Uterus (tissue), 2 donors: ENCODE results near the gene TSTD2.

Experiments
- POLR2A ChIP-seq, 2 donors: fragments of 450-650 bp; IDR thresholded peaks; one replicate each; pipeline ENCODE4 v1.6.1; 2016; ENCODE audit warnings: antibody characterized with exemption in 2 of 2, mild to moderate bottlenecking in 1 of 2, moderate library complexity in 1 of 2
- TF ChIP-seq, protein P1 (sequence below), 4 experiments: fragments of 200-600 bp in 2 of 4; fragments of 450-650 bp in 2 of 4; sonication (generic) in 2 of 4; IDR thresholded peaks; one replicate each; pipeline ENCODE4 v1.5.1; 2016 to 2019; ENCODE audit warnings: antibody characterized with exemption in 4 of 4, mild to moderate bottlenecking in 2 of 4, moderate library complexity in 1 of 4

DNA sequence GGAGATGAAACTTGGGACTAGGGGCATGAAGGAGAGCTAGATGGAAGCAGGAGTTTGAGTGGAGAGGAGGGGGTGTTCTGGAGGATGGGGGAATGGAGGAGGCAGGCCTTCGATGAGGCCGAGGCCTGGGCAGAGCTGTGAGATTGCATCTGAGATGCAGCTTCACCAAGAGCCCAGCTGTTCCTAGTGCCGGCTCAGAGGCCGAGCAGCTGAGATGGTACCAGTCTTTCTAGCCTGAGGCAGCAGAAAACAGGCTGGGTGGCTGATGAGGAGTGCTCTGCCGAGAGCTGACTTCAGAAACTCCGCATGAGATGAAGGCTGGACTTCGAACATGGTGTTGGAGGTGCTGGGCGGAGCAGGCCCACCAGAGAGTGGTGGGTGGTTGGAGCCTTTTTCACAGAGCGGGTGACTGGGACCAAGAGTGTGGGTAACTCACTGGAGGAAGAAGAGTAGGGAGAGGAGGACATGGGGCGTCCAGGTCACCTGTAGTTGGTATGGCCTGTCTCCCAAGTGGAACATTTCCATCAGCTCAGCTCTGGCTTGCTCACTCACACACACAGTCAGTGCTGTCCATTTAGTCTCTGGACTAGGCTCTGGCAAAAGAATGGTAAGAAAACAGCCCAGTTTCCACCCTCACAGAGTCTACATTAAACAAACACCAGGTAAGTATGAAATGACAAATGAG is 77.0 kb downstream of the TSTD2 start:
- TF ChIP-seq, protein P1, sequence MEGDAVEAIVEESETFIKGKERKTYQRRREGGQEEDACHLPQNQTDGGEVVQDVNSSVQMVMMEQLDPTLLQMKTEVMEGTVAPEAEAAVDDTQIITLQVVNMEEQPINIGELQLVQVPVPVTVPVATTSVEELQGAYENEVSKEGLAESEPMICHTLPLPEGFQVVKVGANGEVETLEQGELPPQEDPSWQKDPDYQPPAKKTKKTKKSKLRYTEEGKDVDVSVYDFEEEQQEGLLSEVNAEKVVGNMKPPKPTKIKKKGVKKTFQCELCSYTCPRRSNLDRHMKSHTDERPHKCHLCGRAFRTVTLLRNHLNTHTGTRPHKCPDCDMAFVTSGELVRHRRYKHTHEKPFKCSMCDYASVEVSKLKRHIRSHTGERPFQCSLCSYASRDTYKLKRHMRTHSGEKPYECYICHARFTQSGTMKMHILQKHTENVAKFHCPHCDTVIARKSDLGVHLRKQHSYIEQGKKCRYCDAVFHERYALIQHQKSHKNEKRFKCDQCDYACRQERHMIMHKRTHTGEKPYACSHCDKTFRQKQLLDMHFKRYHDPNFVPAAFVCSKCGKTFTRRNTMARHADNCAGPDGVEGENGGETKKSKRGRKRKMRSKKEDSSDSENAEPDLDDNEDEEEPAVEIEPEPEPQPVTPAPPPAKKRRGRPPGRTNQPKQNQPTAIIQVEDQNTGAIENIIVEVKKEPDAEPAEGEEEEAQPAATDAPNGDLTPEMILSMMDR (IDR thresholded peaks at IDR 0.05): no peak
- no peak for TF ChIP-seq POLR2A (IDR thresholded peaks at IDR 0.05)
